Measurements from ENCODE around the gene MKLN1. TPM values are rescaled to one million over a fixed set of nuclear protein-coding genes. Genes with fewer than 3 reads are reported as not detected.

Gene MKLN1
- total RNA-seq, 2 experiments from 2014 or later: 38.5 TPM

DNA sequence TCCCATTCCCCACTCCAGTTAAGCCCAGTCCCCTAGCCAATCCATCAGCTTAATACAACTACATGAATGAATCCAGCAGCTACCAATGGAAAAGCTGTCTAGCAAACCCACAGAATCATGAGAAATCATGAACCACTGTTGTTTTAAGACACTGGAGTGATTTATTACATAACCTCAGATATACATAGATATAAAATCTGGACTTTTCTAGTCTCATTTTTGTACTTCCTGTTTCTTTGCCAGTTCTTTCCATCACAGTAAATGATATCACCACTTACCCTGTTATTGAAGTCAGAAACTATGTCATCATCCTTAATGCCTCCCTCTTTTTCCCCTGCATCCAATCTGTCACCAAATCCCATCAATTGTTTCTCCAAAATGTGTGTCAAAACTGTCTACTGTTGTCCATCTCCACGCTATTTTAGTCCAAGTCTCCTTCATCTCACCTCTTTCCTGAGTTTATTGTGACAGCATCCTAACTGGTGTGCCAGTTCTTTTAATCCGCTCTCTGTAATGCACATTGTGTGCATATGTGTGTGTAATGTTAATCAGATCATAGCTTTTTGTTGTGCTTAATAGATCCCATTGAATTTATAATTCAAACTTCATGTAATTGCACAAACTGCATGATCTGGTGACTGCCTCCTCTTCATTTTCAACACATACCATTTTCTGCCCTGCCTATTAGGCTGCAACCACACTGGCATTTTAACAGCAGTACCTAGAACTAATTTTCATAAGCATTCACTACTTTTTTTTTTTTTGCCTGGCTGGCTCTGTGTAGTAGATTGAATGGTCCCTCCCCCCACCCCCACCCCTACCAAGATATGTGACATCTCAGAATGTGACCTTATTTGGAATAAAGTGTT is 56.0 kb downstream of the MKLN1 start:
- DNase-seq (no peak), ATAC-seq (peak; percentile 58)
- Mint-ChIP-seq H3K9me3 (no peaks in the 10 kb centered on the region), H3K4me3 (no peak overlapping the region), H3K4me1 (ENCODE audit: low read depth) (peaks cover 36% of the 10 kb centered on the region), H3K36me3 (ENCODE audit: low read depth) (peaks cover 11% of the 10 kb centered on the region), H3K27me3 (no peaks in the 10 kb centered on the region), H3K27ac (peak overlapping the region; percentile 32)
- ChIA-PET CTCF (interaction anchor here (1.6 kb wide), 1 partner anchor 33 kb away, joined by 3 read pairs; no protein-coding TSS in a partner anchor), POLR2A (no interaction called here)
- intact Hi-C loops (cut with micrococcal nuclease): no loop called here
- TF ChIP-seq, protein P1, sequence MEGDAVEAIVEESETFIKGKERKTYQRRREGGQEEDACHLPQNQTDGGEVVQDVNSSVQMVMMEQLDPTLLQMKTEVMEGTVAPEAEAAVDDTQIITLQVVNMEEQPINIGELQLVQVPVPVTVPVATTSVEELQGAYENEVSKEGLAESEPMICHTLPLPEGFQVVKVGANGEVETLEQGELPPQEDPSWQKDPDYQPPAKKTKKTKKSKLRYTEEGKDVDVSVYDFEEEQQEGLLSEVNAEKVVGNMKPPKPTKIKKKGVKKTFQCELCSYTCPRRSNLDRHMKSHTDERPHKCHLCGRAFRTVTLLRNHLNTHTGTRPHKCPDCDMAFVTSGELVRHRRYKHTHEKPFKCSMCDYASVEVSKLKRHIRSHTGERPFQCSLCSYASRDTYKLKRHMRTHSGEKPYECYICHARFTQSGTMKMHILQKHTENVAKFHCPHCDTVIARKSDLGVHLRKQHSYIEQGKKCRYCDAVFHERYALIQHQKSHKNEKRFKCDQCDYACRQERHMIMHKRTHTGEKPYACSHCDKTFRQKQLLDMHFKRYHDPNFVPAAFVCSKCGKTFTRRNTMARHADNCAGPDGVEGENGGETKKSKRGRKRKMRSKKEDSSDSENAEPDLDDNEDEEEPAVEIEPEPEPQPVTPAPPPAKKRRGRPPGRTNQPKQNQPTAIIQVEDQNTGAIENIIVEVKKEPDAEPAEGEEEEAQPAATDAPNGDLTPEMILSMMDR (IDR thresholded peaks at IDR 0.05): no peak

DNA sequence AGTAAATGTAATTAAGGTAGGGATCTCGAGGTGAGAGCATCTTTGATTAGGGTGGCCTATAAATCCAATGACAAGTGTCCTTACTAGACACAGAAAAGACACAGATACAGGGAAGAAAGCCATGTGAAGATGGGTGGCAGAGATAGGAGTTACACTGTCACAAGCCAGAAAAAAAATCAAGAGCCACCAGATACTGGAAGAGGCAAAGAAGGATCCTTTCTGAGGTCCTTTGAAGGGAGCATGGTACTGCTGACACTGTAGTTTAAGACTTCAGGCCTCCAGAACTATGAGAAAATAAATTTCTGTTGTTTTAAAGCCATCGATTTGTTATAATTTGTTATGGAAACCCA is 56.6 kb downstream of the MKLN1 start:
- ATAC-seq (no peak), DNase-seq (no peak)
- H3K27ac Mint-ChIP-seq: peak overlapping the region; percentile 66
- TF ChIP-seq, protein P1 (IDR thresholded peaks at IDR 0.05): no peak
- H3K4me3 Mint-ChIP-seq: no peak overlapping the region
- no peaks in the 10 kb centered on the region for H3K9me3 Mint-ChIP-seq
- H3K27me3 Mint-ChIP-seq: no peaks in the 10 kb centered on the region
- H3K4me1 Mint-ChIP-seq (ENCODE audit: low read depth): peaks cover 36% of the 10 kb centered on the region
- intact Hi-C loops (cut with micrococcal nuclease): no loop called here
- H3K36me3 Mint-ChIP-seq (ENCODE audit: low read depth): peaks cover 15% of the 10 kb centered on the region
- CTCF ChIA-PET: no interaction called here
- POLR2A ChIA-PET: no interaction called here

DNA sequence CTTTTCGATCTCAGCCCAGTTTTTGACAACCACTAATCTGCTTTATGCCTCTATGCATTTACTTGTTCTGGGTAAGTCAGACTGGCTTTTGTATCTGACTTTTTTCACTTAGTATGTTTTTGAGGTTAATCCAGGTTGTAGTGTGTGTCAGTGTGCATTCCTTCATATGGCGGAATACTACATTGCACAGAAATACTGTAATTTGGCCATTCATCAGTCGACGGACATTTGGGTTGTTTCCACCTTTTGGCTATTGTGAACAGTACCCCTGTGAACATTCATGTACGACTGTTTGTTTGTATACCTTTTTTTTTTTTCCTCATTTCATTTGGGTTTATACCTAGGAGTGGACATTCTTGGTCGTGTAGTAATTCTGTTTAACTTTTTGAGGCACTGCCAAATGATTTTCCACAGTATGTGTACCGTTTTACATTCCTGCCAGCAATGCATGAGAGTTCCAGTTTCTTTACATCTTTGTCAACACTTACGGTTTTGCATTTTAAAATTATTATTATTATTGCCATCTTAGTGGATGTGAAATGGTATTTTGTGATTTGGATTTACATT is 57.4 kb downstream of the MKLN1 start:
- peaks cover 36% of the 10 kb centered on the region for H3K4me1 Mint-ChIP-seq (ENCODE audit: low read depth)

DNA sequence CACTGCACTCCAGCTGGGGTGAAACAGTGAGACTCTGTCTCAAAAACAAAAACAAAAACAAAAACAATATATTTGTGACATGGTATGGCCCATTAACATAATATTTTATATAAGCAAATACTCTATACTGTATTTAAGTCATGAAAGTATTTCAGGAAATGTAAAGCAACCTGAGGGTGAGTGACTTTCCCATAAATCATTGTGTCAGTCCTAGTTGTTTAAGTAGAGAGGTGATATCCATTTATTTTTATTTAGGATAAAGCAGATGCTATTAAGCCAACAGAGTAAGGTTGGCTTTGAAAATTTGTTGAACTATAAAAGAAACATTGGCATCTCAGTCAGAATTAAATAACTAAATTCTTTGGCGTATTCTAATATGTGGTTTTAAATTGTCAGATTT is 60.5 kb downstream of the MKLN1 start:
- Mint-ChIP-seq H3K27ac (no peak overlapping the region), H3K9me3 (no peaks in the 10 kb centered on the region), H3K27me3 (no peaks in the 10 kb centered on the region), H3K4me1 (ENCODE audit: low read depth) (peaks cover 17% of the 10 kb centered on the region), H3K36me3 (ENCODE audit: low read depth) (peaks cover 18% of the 10 kb centered on the region), H3K4me3 (no peak overlapping the region)
- intact Hi-C loops (cut with micrococcal nuclease): no loop called here
- DNase-seq: no peak
- POLR2A ChIA-PET: no interaction called here
- ATAC-seq: no peak
- TF ChIP-seq, protein P1 (IDR thresholded peaks at IDR 0.05): no peak
- CTCF ChIA-PET: interaction anchor here (0.8 kb wide), 1 partner anchor 319 kb away, joined by 3 read pairs; no protein-coding TSS in a partner anchor

More for the DNA sequence above, 57.4 kb downstream of the MKLN1 start:
- Mint-ChIP-seq H3K27ac (no peak overlapping the region), H3K27me3 (no peaks in the 10 kb centered on the region), H3K9me3 (no peaks in the 10 kb centered on the region), H3K36me3 (ENCODE audit: low read depth) (peaks cover 15% of the 10 kb centered on the region), H3K4me3 (no peak overlapping the region)
- TF ChIP-seq, protein P1 (IDR thresholded peaks at IDR 0.05): no peak
- CTCF ChIA-PET: no interaction called here
- ATAC-seq: no peak
- intact Hi-C loops (cut with micrococcal nuclease): no loop called here
- no peak for DNase-seq
- POLR2A ChIA-PET: no interaction called here

DNA sequence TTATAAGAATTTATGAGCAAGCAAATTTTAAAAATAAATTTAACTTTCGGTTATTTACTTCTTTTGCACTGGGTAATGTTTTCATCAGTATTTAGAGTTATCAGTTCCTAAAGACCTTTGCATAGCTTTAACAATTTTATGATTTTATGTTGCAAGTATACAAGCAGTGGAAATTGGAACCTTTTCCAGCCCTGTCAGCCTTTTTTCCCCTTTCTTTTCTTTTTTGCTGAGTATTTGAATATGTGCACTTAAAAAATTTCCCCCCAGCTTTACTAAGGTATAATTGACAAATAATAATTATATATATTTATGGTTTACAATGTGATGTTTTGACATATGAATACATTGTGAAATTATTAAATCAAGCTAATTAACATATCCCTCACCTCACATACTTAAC is 62.6 kb downstream of the MKLN1 start:
- DNase-seq (no peak), ATAC-seq (no peak)
- no peak overlapping the region for H3K27ac Mint-ChIP-seq
- TF ChIP-seq, protein P1 (IDR thresholded peaks at IDR 0.05): no peak
- H3K36me3 Mint-ChIP-seq (ENCODE audit: low read depth): peaks cover 16% of the 10 kb centered on the region
- intact Hi-C loops (cut with micrococcal nuclease): no loop called here
- ChIA-PET POLR2A (interaction anchor here (0.6 kb wide), 1 partner anchor 293 kb away, joined by 3 read pairs; no protein-coding TSS in a partner anchor), CTCF (interaction anchor here (1.0 kb wide), 1 partner anchor 322 kb away, joined by 3 read pairs; no protein-coding TSS in a partner anchor)
- H3K4me3 Mint-ChIP-seq: no peak overlapping the region
- H3K9me3 Mint-ChIP-seq: no peaks in the 10 kb centered on the region
- no peaks in the 10 kb centered on the region for H3K27me3 Mint-ChIP-seq
- H3K4me1 Mint-ChIP-seq (ENCODE audit: low read depth): peaks cover 5% of the 10 kb centered on the region

All from activated CD8-positive, alpha-beta T cell treated with anti-CD3 and anti-CD28 coated beads for 36 hours (primary cell).